ENCODE results near the gene TGFBR2.

Gene TGFBR2

GRCh38 chr3:30729512-30729911, 123.1 kb downstream of the TGFBR2 start:
- DNase-seq = no peak

DNA sequence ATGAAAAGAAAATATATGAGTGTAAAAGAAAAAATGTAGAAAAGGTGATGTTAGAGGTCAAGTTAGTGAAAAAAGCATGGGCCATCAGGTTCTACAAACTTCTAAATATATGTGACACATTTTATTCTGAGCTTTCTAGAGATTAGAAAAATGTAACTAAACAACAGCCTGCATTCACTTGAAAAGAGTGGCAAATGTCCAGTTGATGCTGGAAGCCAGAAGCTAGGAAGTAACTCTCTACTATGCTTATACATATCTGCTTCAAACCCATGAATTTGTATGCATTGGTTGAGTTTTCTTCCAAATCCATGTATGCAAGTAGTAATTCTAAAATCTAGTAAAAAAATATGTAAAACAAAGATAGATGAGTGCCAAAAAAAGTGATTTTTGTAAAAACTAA, 123.5 kb downstream of the TGFBR2 start:
- no peak for DNase-seq

DNA sequence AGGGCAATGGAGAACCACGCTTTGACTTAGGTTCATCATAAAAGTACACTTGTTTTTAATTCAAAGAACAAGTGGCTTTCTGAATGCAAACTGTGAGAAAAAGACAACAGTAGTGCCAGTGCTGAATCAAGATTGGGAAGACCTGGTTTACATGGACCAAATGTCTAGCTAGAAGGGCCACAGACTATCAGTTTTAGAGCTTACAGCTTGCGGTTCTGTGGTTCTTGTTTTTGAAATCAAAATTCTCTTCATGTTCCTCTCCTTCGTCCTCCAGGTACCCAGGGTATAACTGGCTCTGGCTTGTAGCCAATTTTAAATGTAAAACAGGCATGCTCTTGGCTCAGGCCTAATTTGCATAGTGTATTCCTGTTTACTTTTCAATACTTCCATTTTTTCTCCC, 124.6 kb downstream of the TGFBR2 start:
- no peak for DNase-seq

- no peak for DNase-seq
Measured at GRCh38 chr3:30733209-30733608, 126.8 kb downstream of the TGFBR2 start.

- DNase-seq = no peak
Measured at GRCh38 chr3:30733696-30734095, 127.3 kb downstream of the TGFBR2 start.

GRCh38 chr3:30737743-30738499, 131.5 kb downstream of the TGFBR2 start:
- DNase-seq = no peak

DNA sequence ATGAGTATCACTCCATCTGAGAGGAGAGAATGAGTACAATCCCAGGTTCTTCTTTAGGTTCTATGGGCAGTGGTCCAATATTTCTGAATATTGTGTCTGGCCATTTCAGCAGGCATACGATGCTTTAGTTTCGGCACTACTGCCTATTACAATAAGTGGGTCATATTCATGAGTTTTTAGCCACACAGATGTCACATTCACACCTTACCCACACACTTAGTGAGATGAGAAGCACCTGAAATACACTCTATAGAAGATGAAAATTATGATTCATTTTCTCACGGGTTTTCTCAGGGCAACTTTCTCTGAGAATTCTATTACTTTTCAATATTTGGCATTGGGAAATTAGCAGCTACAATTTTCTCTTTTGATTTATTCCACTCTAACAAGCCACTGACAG, 132.2 kb downstream of the TGFBR2 start:
- DNase-seq = no peak

- no peak for DNase-seq
Measured at GRCh38 chr3:30741889-30742288, 135.5 kb downstream of the TGFBR2 start.

DNA sequence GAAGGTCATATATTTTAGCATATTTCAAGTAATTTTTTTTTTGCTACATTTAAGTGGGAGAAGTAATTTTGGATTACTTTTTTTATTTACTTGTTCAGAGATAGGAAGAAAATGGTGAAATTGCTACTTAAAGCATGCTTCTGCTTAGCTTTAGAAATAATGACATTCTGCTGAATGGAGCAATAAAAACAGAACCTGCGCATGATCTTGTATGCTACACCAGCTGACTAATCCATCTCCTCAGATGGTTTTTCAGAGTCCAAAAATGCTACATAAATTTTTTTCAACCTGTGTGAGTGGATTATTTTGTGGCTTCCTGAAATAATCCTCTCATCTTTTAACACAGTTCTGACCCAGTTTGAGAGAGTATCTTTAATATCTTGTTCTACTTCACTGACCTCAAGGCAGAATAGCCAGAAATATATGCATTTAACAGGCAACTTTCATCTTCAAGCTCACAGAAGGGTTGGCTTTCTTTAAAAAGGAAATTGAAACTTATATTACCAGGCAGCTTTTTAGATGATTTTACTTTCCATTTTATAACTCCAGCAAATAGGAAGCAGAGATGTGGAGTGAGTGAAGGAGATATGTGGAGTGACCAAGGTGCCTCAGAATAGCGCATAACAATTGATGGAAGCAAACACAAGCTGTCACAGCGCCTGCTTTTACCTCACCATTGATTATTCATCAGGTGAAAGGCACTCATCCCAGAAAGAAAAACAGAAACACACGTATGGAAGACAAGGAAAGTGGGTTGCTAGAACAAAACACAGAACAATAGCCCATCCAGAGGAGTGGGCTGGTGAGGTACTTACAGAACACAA, 136.6 kb downstream of the TGFBR2 start:
- DNase-seq = no peak

Measured in NCI-H1092 treated with DMSO at 0.1 percent for 48 hours (cell line).